Transverse colon (tissue), 4 donors: ENCODE data around the gene SUSD6.

Source experiments
- POLR2A ChIP-seq: fragments of 450-650 bp; IDR thresholded peaks from one replicate; pipeline ENCODE4 v1.6.1; 2016; ENCODE audit warnings: antibody characterized with exemption, mild to moderate bottlenecking, moderate library complexity
- POLR2AphosphoS5 ChIP-seq, 3 donors: sonication (generic); formaldehyde crosslinking; IDR thresholded peaks; one replicate each; pipeline ENCODE4 v1.6.1; 2016; ENCODE audit warnings: antibody characterized with exemption in 3 of 3
- TF ChIP-seq, protein P1 (sequence below), 5 experiments: fragments of 200-600 bp in 3 of 5; fragments of 450-650 bp in 2 of 5; sonication (generic) in 3 of 5; IDR thresholded peaks; 1 replicate in 2 of 5; 2 replicates in 3 of 5; pipeline ENCODE4 v1.5.1; 2016 to 2017; ENCODE audit warnings: antibody characterized with exemption in 5 of 5, inconsistent platforms in 3 of 5, mild to moderate bottlenecking in 2 of 5, moderate library complexity in 1 of 5

DNA sequence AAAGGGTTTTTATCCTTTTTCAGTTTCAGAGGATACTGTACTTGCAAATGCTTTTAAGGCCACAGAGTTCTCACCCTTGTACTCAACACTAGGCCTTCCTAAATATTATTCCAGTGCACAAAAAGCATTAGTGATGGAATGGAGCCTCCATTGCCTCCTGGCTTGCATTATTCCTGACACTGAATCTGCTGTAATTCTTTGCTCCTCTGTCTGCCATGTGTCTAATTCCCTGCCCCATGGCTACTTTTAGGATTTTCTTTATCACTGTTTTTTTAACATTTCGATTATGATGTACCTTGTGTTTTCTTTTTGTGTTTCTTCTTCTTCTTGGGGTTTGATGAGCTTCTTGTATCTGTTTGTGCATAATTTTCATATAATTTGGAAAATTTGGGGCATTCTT lies 29.5 kb downstream of the SUSD6 start:
- TF ChIP-seq POLR2A (no peak), POLR2AphosphoS5 (IDR thresholded peaks at IDR 0.05) (no peak)
- TF ChIP-seq, protein P1, sequence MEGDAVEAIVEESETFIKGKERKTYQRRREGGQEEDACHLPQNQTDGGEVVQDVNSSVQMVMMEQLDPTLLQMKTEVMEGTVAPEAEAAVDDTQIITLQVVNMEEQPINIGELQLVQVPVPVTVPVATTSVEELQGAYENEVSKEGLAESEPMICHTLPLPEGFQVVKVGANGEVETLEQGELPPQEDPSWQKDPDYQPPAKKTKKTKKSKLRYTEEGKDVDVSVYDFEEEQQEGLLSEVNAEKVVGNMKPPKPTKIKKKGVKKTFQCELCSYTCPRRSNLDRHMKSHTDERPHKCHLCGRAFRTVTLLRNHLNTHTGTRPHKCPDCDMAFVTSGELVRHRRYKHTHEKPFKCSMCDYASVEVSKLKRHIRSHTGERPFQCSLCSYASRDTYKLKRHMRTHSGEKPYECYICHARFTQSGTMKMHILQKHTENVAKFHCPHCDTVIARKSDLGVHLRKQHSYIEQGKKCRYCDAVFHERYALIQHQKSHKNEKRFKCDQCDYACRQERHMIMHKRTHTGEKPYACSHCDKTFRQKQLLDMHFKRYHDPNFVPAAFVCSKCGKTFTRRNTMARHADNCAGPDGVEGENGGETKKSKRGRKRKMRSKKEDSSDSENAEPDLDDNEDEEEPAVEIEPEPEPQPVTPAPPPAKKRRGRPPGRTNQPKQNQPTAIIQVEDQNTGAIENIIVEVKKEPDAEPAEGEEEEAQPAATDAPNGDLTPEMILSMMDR (IDR thresholded peaks at IDR 0.05), result no peak
